Activated CD8-positive, alpha-beta memory T cell treated with anti-CD3 and anti-CD28 coated beads, Interleukin-2, amount 50 U/mL, for 1 hour (primary cell): Measurements from ENCODE around the gene UHMK1.
"Not testable (repeated sequence)": the region's sequence is repeated elsewhere in the genome, so short reads cannot be mapped to it uniquely, and the experiment has no call there.

Experiments used
- DNase-seq: peaks from one replicate; pipeline ENCODE4 v3.0.0-alpha.2; 2020; ENCODE audit errors: extremely low read depth

Gene UHMK1, protein sequence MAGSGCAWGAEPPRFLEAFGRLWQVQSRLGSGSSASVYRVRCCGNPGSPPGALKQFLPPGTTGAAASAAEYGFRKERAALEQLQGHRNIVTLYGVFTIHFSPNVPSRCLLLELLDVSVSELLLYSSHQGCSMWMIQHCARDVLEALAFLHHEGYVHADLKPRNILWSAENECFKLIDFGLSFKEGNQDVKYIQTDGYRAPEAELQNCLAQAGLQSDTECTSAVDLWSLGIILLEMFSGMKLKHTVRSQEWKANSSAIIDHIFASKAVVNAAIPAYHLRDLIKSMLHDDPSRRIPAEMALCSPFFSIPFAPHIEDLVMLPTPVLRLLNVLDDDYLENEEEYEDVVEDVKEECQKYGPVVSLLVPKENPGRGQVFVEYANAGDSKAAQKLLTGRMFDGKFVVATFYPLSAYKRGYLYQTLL

DNA sequence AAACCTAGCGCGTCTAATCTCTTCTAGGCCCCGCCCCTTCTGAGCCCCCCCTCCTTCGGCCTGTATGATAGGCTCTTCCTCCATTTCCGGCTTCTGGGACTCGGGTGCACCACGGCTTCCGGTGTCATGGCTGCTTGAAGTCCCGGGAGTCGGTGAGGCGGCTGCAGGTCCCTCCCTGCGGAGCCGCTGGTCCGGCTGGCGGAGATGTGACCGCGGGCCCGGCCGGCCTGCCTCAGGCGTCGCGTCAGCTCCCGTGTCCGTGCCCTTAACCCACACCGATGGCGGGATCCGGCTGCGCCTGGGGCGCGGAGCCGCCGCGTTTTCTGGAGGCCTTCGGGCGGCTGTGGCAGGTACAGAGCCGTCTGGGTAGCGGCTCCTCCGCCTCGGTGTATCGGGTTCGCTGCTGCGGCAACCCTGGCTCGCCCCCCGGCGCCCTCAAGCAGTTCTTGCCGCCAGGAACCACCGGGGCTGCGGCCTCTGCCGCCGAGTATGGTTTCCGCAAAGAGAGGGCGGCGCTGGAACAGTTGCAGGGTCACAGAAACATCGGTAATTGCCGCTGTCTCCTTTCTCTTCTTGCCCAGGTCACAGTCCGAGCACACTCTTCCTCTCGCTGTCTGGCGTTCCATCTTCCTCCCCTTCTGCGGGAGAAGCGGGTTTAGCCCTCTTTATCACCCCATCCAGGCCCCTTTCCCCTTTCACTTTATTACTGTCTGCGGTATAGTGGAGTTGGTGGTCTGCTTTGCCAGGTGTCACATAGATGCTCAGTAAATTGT lies at the start of gene UHMK1:
Gene UHMK1 (plus strand): TSS at position 96 of the 773 bp plus-strand sequence. CDS start 183 bp downstream, at position 279.
- peak; percentile 82 for DNase-seq

DNA sequence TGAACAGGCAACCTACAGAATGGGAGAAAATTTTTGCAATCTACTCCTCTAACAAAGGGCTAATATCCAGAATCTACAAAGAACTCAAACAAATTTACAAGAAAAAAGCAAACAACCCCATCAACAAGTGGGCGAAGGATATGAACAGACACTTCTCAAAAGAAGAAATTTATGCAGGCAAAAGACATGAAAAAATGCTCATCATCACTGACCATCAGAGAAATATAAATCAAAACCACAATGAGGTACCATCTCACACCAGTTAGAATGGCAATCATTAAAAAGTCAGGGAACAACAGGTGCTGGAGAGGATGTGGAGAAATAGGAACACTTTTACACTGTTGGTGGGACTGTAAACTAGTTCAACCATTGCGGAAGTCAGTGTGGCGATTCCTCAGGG lies 43.3 kb upstream of the UHMK1 start:
- DNase-seq = not testable (repeated sequence)

DNA sequence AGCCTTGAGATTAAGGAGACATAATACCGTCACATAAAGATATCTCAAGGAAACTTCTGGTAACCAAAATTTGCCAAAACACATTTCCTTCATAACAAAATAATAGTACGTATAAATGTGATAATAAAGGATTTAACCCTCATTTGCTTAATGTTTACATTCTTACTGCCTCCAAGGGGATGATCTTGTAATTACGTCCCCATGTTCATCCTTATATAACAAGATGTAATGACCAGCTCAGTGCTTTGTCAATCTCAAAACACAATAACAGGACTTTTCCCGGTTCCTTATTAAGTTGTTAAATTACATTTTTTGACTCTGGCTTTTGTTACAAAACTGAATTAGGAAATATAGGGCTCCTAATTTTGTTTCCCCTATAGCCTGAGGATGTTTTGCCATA lies 41.3 kb upstream of the UHMK1 start:
- no peak for DNase-seq

DNA sequence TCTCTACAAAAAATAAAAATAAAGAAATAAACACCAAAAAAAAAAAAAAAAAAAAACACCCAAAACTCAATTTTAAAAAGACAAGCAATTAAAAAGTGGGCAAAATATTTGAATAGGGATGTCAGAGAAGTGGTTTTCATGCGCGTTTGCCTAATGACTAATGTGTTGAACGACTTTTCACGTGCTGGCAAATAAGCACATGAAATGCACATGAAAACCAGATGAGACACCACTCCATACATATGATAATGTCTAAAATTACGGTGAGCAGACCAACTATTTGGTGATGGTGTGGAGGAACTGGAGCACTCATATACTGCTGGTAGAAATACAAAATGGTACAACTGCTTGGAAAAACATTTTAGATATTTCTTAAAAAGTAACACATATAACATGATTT lies 39.4 kb upstream of the UHMK1 start:
- DNase-seq = no peak

DNA sequence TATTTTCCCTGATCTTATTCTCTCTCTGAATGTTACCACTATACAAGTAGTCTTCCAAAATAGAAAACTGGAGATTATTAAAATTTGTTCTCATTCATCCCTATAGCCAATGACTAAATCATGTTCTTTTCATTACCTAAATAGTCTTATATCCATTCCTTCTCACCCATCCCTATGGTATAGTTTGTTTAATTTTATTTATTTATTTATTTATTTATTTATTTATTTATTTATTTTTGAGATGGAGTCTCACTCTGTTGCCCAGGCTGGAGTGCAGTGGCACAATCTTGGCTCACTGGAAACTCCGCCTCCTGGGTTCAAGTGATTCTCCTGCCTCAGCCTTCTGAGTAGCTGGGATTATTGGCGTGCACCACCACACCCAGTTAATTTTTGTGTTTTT lies 35.2 kb upstream of the UHMK1 start:
- not testable (repeated sequence) for DNase-seq

DNA sequence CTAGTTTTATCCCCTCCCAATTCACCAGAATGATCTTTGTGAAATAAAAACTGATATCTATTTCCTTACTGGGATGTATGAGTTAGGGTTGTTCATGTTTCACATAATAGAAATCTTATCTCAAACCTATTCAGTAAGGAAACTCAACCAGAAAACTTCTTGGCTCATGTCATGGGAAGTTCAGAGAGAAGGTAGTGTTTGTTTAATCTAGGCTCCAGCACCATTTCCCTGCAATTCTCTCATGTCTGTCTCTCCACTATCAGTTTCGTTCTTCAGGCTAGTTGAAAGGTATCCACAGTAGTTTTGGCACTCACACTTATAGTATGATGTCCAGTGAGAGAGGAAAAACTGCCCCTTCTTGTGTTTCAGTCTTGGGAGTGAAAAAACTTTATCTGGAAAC lies 34.6 kb upstream of the UHMK1 start:
- DNase-seq = no peak

DNA sequence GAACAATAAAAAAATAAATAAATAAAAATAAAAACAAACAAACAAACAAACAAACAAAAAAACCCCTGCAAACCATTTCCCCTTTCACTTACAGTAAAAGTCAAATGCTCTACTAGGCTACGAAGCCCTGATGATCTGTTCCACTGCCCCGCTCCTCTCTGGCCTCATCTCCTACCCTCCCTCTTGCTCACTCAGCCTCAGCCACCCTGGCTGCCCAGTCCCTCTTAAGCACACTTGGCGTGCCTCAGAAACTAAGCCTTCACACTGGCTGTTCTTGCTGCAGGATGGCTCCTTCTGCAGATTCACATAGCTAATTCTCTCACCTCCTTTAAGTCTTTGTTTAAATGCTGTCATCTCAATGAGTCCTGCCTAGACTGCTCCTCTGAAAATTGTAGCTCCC lies 30.8 kb upstream of the UHMK1 start:
- DNase-seq = no peak

DNA sequence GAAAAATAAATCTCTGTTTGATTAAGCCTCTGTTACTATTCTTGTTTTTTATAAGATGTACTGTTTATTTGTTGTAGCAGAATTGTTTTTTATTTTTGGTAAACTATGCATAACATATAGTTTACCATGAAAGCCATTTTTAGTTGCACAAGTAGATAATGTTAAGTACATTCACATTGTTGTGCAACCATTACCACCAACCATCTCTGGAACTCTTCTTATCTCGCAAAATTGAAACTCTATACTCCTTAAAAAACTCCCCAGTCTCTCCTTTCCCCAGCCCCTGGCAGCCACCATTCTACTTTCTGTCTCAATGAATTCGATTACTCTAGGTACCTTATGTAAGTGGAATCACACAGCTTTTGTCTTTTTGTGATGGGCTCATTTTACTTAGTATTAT lies 27.4 kb upstream of the UHMK1 start:
- no peak for DNase-seq

DNA sequence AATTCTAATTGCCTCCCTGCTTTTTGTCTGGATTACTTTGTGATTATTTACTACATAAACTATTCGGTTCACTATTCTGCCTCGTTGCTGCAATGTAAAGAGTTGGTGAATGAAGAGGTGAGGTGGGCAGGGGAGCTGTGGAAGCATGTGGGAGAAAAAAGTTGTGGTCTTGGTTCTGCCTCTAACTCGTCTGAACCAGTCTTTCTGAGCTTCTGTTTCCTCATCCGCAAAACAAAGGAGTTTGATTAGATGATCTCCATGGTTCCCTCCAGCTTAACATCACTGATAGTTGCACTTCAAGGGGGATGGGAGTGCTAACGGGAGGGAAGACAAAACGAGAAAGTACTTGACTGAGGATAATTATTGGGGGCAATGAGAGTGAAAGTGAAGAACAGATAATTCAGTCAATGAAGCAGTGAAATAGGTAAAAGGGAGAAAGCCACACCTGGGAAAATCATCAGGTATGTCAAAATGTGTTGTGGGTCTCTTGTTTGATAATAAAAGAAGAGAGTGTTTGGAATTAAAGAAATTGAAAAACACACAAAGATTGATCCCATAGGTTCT lies 26.2 kb upstream of the UHMK1 start:
- no peak for DNase-seq

DNA sequence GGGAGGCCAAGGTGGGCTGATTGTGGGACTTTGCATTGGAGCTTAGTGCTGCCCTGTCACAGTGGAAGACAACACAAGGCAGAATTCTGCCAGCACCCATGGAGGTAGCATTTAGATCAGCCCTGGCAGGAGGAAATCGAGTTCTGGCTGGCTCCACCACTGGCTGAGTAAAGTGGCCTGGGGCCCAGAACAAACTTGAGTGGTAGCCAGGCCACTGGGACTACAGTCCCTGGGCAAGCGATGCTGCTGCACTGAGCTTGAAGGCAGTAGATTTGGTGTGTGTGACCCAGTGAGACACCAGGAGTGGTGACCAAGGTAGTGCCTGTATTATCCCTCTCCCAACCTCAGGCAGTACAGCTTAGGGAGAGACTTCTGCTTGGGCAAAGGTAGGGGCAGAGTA lies 22.5 kb upstream of the UHMK1 start:
- no peak for DNase-seq

DNA sequence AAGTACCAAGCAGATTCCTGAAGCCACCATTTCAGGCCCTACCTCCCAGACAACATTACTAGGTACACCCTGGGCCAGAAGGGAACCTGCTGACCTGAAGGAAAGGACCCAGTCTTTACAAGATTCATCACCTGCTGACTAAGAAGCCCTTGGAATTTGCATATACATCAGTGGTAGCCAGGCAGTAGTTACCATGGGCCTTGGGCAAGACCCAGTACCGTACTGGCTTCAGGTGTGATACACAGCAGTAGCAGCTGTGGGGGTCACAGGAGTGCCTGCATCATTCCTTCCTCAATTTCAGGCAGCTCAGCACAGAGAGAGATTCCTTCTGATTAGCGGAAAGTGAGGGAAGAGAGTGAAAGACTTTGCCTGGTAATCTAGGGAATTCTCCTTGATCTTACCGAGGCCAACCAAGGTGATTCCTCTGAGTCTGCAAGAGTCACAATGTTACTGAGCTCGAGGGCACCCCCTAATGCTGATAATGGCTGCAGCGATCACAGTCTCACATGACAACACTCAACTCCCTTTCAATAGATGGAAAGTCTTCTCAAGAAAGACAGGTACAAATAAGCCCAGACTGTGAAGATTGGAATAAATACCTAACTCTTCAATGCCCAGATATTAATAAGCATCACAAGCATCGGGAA lies 22.0 kb upstream of the UHMK1 start:
- no peak for DNase-seq

DNA sequence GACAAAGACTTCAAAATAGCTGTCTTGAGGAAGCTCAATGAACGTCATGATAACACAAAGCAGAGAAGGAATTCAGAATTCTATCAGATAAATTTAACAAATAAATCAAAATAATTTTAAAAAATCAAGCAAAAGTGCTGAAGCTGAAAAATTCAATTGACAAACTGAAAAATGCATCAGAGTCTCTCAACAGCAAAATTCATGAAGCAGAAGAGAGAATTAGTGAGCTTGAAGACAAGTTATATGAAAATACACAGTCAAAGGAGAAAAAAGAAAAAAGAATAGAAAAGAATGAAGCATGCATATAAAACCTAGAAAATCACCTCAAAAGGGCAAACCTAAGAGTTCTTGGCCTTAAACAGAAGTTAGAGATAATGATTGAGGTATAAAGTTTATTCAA lies 21.0 kb upstream of the UHMK1 start:
- no peak for DNase-seq

DNA sequence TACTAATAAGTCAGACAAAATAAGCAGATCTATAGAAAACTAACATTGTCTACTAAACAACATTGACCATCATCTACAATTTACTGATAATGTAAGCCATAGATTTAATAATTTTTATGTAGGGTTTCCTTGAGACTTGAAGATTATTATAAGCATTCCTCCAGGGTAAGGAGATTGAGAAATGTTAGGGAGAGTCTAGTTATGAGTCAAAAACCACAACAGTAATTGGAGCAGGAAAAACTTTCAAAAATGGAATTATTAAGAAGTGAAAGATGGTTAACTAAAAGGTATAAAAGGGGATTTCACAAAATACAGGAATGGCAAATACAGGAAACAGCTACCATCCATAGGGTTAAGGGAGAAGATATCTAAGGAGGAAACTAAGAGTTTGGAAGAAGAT lies 12.4 kb upstream of the UHMK1 start:
- DNase-seq = no peak

DNA sequence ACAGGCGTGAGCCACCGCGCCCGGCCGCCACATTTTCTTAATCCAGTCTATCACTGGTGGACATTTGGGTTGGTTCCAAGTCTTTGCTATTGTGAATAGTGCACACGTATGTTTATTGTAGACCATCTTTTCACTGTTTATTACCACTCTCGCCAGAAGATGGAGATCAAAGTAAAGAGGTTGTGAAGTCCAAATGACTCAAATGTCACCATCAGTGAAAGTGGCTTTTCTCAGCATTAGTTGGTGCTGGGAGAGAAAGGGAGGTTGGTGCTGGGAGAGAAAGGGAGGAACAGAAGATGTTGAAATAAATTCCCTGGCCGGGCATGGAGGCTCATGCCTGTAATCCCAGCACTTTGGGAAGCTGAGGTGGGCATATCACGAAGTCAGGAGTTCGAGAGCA lies 10.4 kb upstream of the UHMK1 start:
- no peak for DNase-seq

DNA sequence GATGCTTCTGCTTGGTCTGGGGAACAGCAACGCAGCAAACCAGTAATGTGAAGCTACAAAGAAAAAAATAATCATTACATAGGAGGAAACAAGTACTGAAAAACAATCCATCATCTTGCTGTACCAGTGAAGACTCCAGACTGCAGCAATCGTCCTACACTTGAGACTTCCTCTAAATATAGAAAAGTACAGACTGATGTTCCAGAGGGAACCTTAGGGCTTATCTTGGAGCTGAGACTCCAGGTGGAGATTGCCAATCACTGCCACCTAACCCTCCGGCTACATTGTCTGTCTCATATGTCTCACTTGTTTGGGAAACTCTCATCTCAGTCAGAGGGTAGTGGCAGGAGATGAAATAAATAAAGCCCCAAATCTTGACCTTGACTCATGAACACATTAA lies 9.4 kb upstream of the UHMK1 start:
- no peak for DNase-seq

DNA sequence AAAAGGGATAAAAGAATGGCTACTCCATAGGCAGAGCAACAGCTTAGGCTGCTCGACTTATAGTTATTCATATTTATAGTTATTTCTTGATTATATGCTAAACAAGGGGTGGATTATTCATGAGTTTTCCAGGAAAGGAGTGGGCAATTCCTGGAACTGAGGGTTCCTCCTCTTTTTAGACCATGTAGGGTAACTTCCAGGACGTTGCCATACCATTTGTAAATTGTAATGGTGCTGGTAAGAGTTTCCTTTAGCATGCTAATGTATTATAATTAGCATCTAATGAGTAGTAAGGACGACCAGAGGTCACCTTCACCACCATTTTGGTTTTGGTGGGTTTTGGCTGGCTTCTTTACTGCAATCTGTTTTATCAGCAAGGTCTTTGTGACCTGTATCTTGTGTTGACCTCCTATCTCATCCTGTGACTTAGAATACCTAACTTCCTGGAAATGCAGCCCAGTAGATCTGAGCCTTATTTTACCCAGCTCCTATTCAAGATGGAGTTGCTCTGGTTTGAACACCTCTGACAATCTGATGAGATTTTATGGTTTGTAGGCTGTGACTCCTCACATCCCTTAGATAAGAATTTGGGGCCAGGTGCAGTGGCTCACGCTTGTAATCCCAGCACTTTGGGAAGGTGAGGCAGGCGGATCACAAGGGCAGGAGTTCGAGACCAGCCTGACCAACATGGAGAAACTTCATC lies 1.9 kb upstream of the UHMK1 start:
- DNase-seq = not testable (repeated sequence)

DNA sequence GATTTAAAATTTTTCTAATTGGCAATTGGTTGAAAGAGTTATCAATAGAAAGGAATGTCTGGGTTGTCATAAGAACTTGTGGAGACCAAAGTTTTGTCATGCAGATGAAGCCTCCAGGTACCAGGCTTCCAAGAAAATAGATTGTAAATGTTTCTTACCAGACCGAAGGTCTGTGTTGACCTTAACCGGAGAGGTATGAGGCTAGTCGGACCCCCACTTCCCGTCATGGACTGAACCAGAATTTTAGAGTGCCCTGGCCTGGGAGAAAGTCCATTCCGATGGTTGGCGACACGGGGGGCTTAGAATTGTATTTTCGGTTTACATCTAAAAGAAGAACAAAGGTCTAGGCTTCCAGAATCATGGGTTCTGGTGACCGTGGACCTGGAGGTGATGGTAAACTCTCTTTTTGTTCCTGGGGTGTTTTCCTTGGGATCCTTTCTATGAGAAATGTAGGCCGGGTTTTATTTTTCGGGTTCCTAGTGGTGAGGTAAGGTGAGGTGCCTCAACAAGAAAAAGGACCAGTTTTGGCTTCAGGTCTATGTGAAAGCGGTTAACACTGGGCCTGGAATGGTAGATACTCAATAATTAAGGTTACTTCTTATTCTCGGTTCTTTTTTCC lies 405 bp upstream of the UHMK1 start:
- no peak for DNase-seq

DNA sequence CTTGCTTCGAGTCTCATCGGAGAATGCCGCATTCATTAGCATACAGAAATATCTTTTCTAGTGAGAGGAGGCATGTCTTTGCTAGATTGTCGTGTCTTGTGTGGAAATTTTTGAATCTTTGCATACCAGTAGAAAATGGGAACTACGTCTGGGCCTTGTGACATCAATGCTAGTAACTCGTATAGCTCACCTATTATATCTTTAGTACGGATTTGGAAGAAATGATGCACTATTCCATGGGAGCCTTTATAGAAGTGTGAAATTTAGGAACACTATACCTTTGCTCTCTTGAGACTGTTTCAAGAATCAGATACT lies 835 bp downstream of the UHMK1 start:
- no peak for DNase-seq

DNA sequence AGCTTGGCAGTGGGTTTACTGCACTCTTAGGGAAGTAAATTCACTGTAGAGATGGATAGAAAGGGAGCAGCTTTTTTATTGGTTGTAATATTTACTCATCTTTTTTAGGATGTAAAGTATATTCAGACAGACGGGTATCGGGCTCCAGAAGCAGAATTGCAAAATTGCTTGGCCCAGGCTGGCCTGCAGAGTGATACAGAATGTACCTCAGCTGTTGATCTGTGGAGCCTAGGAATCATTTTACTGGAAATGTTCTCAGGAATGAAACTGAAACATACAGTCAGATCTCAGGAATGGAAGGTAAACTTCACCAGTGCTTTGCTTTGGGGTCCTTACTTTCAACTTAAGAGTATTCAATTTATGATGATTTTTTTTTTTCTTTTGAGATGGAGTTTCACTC lies 3.2 kb downstream of the UHMK1 start:
- DNase-seq = no peak

DNA sequence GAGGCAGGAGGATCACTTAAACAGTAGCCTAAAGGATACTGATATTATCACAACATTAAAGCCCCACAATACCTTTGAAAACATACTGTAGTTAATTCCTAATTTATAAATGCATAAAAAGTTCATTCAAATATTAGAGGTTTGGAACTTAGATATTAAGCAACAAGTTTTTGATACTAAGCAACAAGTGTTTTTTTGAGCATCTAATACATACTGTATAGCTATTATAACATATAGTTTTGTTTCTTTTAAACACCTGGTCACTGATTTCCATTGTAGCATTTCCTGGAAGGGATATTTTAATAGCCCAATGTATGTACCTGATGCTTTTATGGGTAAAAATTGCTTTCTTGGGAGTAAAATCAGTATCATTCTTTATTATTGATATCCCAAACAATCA lies 4.5 kb downstream of the UHMK1 start:
- DNase-seq = no peak

DNA sequence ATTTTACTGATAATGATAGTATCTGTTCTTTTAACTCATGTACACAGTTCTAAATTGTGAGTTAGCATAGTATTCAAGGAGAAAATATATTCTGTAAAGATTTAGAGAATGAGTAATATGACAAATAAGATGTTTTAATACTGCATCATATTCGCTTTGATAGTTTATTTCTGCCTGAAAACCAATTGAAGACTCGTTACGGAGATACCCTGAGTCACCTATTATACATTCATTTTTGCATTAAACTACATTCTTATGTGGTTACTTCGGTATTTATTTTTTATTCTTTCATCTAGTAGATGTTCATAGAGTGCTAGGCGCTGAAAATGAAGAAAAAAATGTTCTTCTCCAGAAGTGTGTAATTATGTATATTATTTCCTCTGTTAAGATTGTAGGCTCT lies 5.3 kb downstream of the UHMK1 start:
- DNase-seq = no peak

DNA sequence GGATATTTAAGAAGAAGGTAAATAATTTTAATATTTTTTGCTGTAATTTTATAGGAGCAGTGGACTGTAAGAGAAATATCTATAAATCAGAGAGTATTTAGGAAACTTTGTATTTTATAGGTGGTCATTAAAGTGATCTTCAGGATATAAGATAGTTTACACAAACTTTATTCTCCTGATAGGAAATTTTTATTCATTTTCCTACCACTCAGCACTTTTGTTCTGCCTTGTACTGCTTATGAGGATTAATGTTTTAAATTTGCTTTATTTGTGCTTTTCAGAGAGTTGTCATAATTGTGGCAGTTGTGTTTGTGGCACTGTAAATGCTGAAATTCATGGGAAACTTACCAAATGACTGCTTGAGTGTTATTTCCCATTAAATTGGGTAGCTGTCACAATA lies 29.7 kb downstream of the UHMK1 start:
- DNase-seq = no peak
